Measurements from ENCODE around the gene VN1R2. TPM values are rescaled to one million over a fixed set of nuclear protein-coding genes. Genes with fewer than 3 reads are reported as not detected.
"Not testable (repeated sequence)": the region's sequence is repeated elsewhere in the genome, so short reads cannot be mapped to it uniquely, and the experiment has no call there.

The VN1R2 gene
- polyA plus RNA-seq, 4 donors: not detected

GRCh38 chr19:53254411-53255341, 3.4 kb upstream of the VN1R2 start, which contains the start of gene ZNF677:
ZNF677 (minus strand) TSS chr19:53254873; CDS start chr19:53251550, 3,323 bp downstream.
- Histone ChIP-seq H3K27me3 (ENCODE audit: control insufficient read depth in 3 of 3, insufficient read depth in 3 of 3, low read length in 3 of 3) (peaks cover 0 to 3% (median 0%) of the 10 kb centered on the region in 3 donors), H3K36me3 (ENCODE audit: control insufficient read depth in 3 of 3, insufficient read depth in 2 of 3, low read depth in 1 of 3, low read length in 3 of 3) (no peaks in the 10 kb centered on the region), H3K27ac (ENCODE audit: low read depth in 1 of 3, low read length in 2 of 3) (peak within 1 kb of the TSS in 2 of 3 donors; percentile 72 to 82), H3K9me3 (ENCODE audit: control insufficient read depth in 2 of 2, insufficient read depth in 1 of 2, low read depth in 1 of 2, low read length in 1 of 2) (peaks cover 0 to 37% of the 10 kb centered on the region in 2 donors), H3K4me3 (ENCODE audit: low read depth in 1 of 3, low read length in 3 of 3) (peak within 1 kb of the TSS; percentile 55 to 78 (median 72)), H3K4me1 (ENCODE audit: control insufficient read depth in 3 of 3, insufficient read depth in 2 of 3, low read depth in 1 of 3, low read length in 2 of 3) (no peaks in the 10 kb centered on the region)
- DNase-seq (peak; percentile 77 to 92), FAIRE-seq (no peak)
- 4 to 11% (median 4%) methylated on average over 71 to 72 of the region's 72 CpGs for WGBS, 3 donors

- not testable (repeated sequence) for DNase-seq; H3K4me1 ChIP-seq (ENCODE audit: control insufficient read depth in 3 of 3, insufficient read depth in 2 of 3, low read depth in 1 of 3, low read length in 2 of 3); H3K27me3 ChIP-seq (ENCODE audit: control insufficient read depth in 3 of 3, insufficient read depth in 3 of 3, low read length in 3 of 3); H3K4me3 ChIP-seq (ENCODE audit: low read depth in 1 of 3, low read length in 3 of 3); FAIRE-seq; H3K9me3 ChIP-seq (ENCODE audit: control insufficient read depth in 2 of 2, insufficient read depth in 1 of 2, low read depth in 1 of 2, low read length in 1 of 2); H3K27ac ChIP-seq (ENCODE audit: low read depth in 1 of 3, low read length in 2 of 3); H3K36me3 ChIP-seq (ENCODE audit: control insufficient read depth in 3 of 3, insufficient read depth in 2 of 3, low read depth in 1 of 3, low read length in 3 of 3)
- 76 to 85% (median 80%) methylated on average over 4 of the region's 5 CpGs for WGBS, 3 donors
These were observed 9.5 kb downstream of the VN1R2 start, which contains the start of gene VN1R4 for GRCh38 chr19:53267623-53268022. VN1R4 (minus strand) TSS chr19:53267723; CDS start chr19:53267665, 58 bp downstream.

GRCh38 chr19:53269861-53270260, 11.8 kb downstream of the VN1R2 start:
- H3K4me3 ChIP-seq (ENCODE audit: low read depth in 1 of 3, low read length in 3 of 3); DNase-seq; H3K36me3 ChIP-seq (ENCODE audit: control insufficient read depth in 3 of 3, insufficient read depth in 2 of 3, low read depth in 1 of 3, low read length in 3 of 3); H3K4me1 ChIP-seq (ENCODE audit: control insufficient read depth in 3 of 3, insufficient read depth in 2 of 3, low read depth in 1 of 3, low read length in 2 of 3); FAIRE-seq; H3K27ac ChIP-seq (ENCODE audit: low read depth in 1 of 3, low read length in 2 of 3); H3K27me3 ChIP-seq (ENCODE audit: control insufficient read depth in 3 of 3, insufficient read depth in 3 of 3, low read length in 3 of 3): not testable (repeated sequence)
- 93 to 95% (median 94%) methylated on average over 19 to 25 of the region's 27 CpGs for WGBS, 3 donors
- peaks cover 3 to 11% of the 10 kb centered on the region in 2 donors for H3K9me3 ChIP-seq (ENCODE audit: control insufficient read depth in 2 of 2, insufficient read depth in 1 of 2, low read depth in 1 of 2, low read length in 1 of 2)

GRCh38 chr19:53272044-53272443, 14.0 kb downstream of the VN1R2 start:
- Histone ChIP-seq H3K36me3 (ENCODE audit: control insufficient read depth in 3 of 3, insufficient read depth in 2 of 3, low read depth in 1 of 3, low read length in 3 of 3) (no peaks in the 10 kb centered on the region), H3K27me3 (ENCODE audit: control insufficient read depth in 3 of 3, insufficient read depth in 3 of 3, low read length in 3 of 3) (no peaks in the 10 kb centered on the region), H3K4me3 (ENCODE audit: low read depth in 1 of 3, low read length in 3 of 3) (no peak overlapping the region), H3K4me1 (ENCODE audit: control insufficient read depth in 3 of 3, insufficient read depth in 2 of 3, low read depth in 1 of 3, low read length in 2 of 3) (no peaks in the 10 kb centered on the region), H3K27ac (ENCODE audit: low read depth in 1 of 3, low read length in 2 of 3) (no peak overlapping the region), H3K9me3 (ENCODE audit: control insufficient read depth in 2 of 2, insufficient read depth in 1 of 2, low read depth in 1 of 2, low read length in 1 of 2) (peaks cover 3 to 11% of the 10 kb centered on the region in 2 donors)
- FAIRE-seq: no peak
- DNase-seq: no peak
- 83 to 85% (median 84%) methylated on average over 7 to 9 of the region's 9 CpGs for whole genome bisulfite sequencing, 3 donors

- H3K27ac ChIP-seq (ENCODE audit: low read depth in 1 of 3, low read length in 2 of 3): no peak overlapping the region
- 94 to 95% (median 95%) methylated on average over 2 of the region's 2 CpGs for WGBS, 3 donors
- FAIRE-seq (no peak), DNase-seq (no peak)
- H3K9me3 ChIP-seq (ENCODE audit: control insufficient read depth in 2 of 2, insufficient read depth in 1 of 2, low read depth in 1 of 2, low read length in 1 of 2): peaks cover 3 to 11% of the 10 kb centered on the region in 2 donors
- peaks cover 0 to 2% (median 0%) of the 10 kb centered on the region in 3 donors for H3K27me3 ChIP-seq (ENCODE audit: control insufficient read depth in 3 of 3, insufficient read depth in 3 of 3, low read length in 3 of 3)
- no peaks in the 10 kb centered on the region for H3K4me1 ChIP-seq (ENCODE audit: control insufficient read depth in 3 of 3, insufficient read depth in 2 of 3, low read depth in 1 of 3, low read length in 2 of 3)
- no peaks in the 10 kb centered on the region for H3K36me3 ChIP-seq (ENCODE audit: control insufficient read depth in 3 of 3, insufficient read depth in 2 of 3, low read depth in 1 of 3, low read length in 3 of 3)
- H3K4me3 ChIP-seq (ENCODE audit: low read depth in 1 of 3, low read length in 3 of 3): no peak overlapping the region
These were observed 17.4 kb downstream of the VN1R2 start for GRCh38 chr19:53275480-53275879.

GRCh38 chr19:53281947-53282346, 23.9 kb downstream of the VN1R2 start:
- not testable (repeated sequence) for H3K4me1 ChIP-seq (ENCODE audit: control insufficient read depth in 3 of 3, insufficient read depth in 2 of 3, low read depth in 1 of 3, low read length in 2 of 3); DNase-seq; H3K9me3 ChIP-seq (ENCODE audit: control insufficient read depth in 2 of 2, insufficient read depth in 1 of 2, low read depth in 1 of 2, low read length in 1 of 2); H3K36me3 ChIP-seq (ENCODE audit: control insufficient read depth in 3 of 3, insufficient read depth in 2 of 3, low read depth in 1 of 3, low read length in 3 of 3); H3K27ac ChIP-seq (ENCODE audit: low read depth in 1 of 3, low read length in 2 of 3); H3K27me3 ChIP-seq (ENCODE audit: control insufficient read depth in 3 of 3, insufficient read depth in 3 of 3, low read length in 3 of 3); H3K4me3 ChIP-seq (ENCODE audit: low read depth in 1 of 3, low read length in 3 of 3); FAIRE-seq
- 40 to 55% (median 53%) methylated on average over 1 to 2 of the region's 8 CpGs for WGBS, 3 donors

- no peak overlapping the region for H3K4me3 ChIP-seq (ENCODE audit: low read depth in 1 of 3, low read length in 3 of 3)
- no peaks in the 10 kb centered on the region for H3K36me3 ChIP-seq (ENCODE audit: control insufficient read depth in 3 of 3, insufficient read depth in 2 of 3, low read depth in 1 of 3, low read length in 3 of 3)
- no peak overlapping the region for H3K27ac ChIP-seq (ENCODE audit: low read depth in 1 of 3, low read length in 2 of 3)
- no peaks in the 10 kb centered on the region for H3K4me1 ChIP-seq (ENCODE audit: control insufficient read depth in 3 of 3, insufficient read depth in 2 of 3, low read depth in 1 of 3, low read length in 2 of 3)
- H3K9me3 ChIP-seq (ENCODE audit: control insufficient read depth in 2 of 2, insufficient read depth in 1 of 2, low read depth in 1 of 2, low read length in 1 of 2): no peaks in the 10 kb centered on the region
- WGBS, 3 donors: 67 to 72% (median 70%) methylated on average over 4 of the region's 4 CpGs
- FAIRE-seq: no peak
- H3K27me3 ChIP-seq (ENCODE audit: control insufficient read depth in 3 of 3, insufficient read depth in 3 of 3, low read length in 3 of 3): peaks cover 0 to 2% (median 0%) of the 10 kb centered on the region in 3 donors
- no peak for DNase-seq
These were observed 27.0 kb downstream of the VN1R2 start for GRCh38 chr19:53285087-53285486.

GRCh38 chr19:53290758-53291549, 32.9 kb downstream of the VN1R2 start:
- 92 to 94% (median 93%) methylated on average over 45 to 47 of the region's 47 CpGs for WGBS, 3 donors
- H3K4me1 ChIP-seq (ENCODE audit: control insufficient read depth in 3 of 3, insufficient read depth in 2 of 3, low read depth in 1 of 3, low read length in 2 of 3): no peaks in the 10 kb centered on the region
- no peak overlapping the region for H3K27ac ChIP-seq (ENCODE audit: low read depth in 1 of 3, low read length in 2 of 3)
- H3K4me3 ChIP-seq (ENCODE audit: low read depth in 1 of 3, low read length in 3 of 3): no peak overlapping the region
- DNase-seq (no peak), FAIRE-seq (no peak)
- no peaks in the 10 kb centered on the region for H3K36me3 ChIP-seq (ENCODE audit: control insufficient read depth in 3 of 3, insufficient read depth in 2 of 3, low read depth in 1 of 3, low read length in 3 of 3)
- no peaks in the 10 kb centered on the region for H3K27me3 ChIP-seq (ENCODE audit: control insufficient read depth in 3 of 3, insufficient read depth in 3 of 3, low read length in 3 of 3)
- peaks cover 0 to 25% of the 10 kb centered on the region in 2 donors for H3K9me3 ChIP-seq (ENCODE audit: control insufficient read depth in 2 of 2, insufficient read depth in 1 of 2, low read depth in 1 of 2, low read length in 1 of 2)

Data from small intestine (tissue), 7 donors.